GM10847 (cell line): ENCODE measurements around the gene TMEM89.

Source experiments
- POLR2A ChIP-seq: IDR thresholded peaks from 2 replicates; pipeline ENCODE4 v1.6.1; 2011; ENCODE audit not compliant: insufficient read length; ENCODE audit errors: extremely low read depth

TMEM89 gene

GRCh38 chr3:48648188-48648850 is 26.8 kb upstream of the TMEM89 start:
- no peak for TF ChIP-seq POLR2A

GRCh38 chr3:48647714-48648113 is 26.1 kb upstream of the TMEM89 start:
- TF ChIP-seq POLR2A: no peak

GRCh38 chr3:48644898-48645760 is 23.6 kb upstream of the TMEM89 start:
- no peak for TF ChIP-seq POLR2A

- TF ChIP-seq POLR2A: no peak
Observed at GRCh38 chr3:48642605-48643004, 21.0 kb upstream of the TMEM89 start.

GRCh38 chr3:48641396-48641795 is 19.8 kb upstream of the TMEM89 start:
- no peak for TF ChIP-seq POLR2A

- TF ChIP-seq POLR2A: no peak
Observed at GRCh38 chr3:48639944-48640606, 18.5 kb upstream of the TMEM89 start.

- TF ChIP-seq POLR2A: no peak
Observed at GRCh38 chr3:48637305-48637704, 15.7 kb upstream of the TMEM89 start.

- TF ChIP-seq POLR2A: no peak
Observed at GRCh38 chr3:48636149-48636655, 14.6 kb upstream of the TMEM89 start.

- peak; percentile 30 for TF ChIP-seq POLR2A
Observed at GRCh38 chr3:48635222-48636021, 13.9 kb upstream of the TMEM89 start, which contains the start of gene SLC26A6. Gene SLC26A6, minus strand, starts transcription at chr3:48635461. Its CDS starts 68 bp downstream, at chr3:48635393.

GRCh38 chr3:48634661-48635221 is 13.2 kb upstream of the TMEM89 start:
- TF ChIP-seq POLR2A: no peak

- TF ChIP-seq POLR2A: no peak
Observed at GRCh38 chr3:48633743-48634142, 12.2 kb upstream of the TMEM89 start.

- TF ChIP-seq POLR2A: no peak
Observed at GRCh38 chr3:48633256-48633655, 11.7 kb upstream of the TMEM89 start.

GRCh38 chr3:48631516-48632448 is 10.2 kb upstream of the TMEM89 start:
- no peak for TF ChIP-seq POLR2A
